A549 (cell line): ENCODE results near the gene TP53RK. TPM values are rescaled to one million over a fixed set of nuclear protein-coding genes. Genes with fewer than 3 reads are reported as not detected.

Experiments
- ATAC-seq, 2 experiments: fragments of 200-7000 bp in 1 of 2; fragments of >200 bp in 1 of 2; cut with Nextera tagmentation in 1 of 2; cut with Tn5 transposase in 1 of 2; 3 replicates each; pipeline versions ENCODE4 v1.8.0 to v1.9.1; 2018 to 2020; ENCODE audit warnings: mild to moderate bottlenecking in 1 of 2, moderate library complexity in 1 of 2
- CTCF ChIA-PET: fragments of 300-600 bp; sonication (Branson Sonifier 250); formaldehyde crosslinking; extraction: SDS; loops from one replicate; lab custom pipeline; 2021; ENCODE audit warnings: antibody characterized with exemption, inconsistent platforms; lab: Yijun Ruan, JAX
- POLR2A ChIA-PET: fragments of 350-600 bp; formaldehyde crosslinking; extraction: SDS; loops from one replicate; lab custom pipeline; 2021; ENCODE audit warnings: antibody characterized with exemption, inconsistent platforms; lab: Yijun Ruan, JAX
- DNase-seq, 2 experiments: peaks; one replicate each; pipeline versions ENCODE4 v3.0.0 to v3.0.0-alpha.2; 2011 to 2016; ENCODE audit warnings: low read depth in 1 of 2, low spot score in 1 of 2
- FAIRE-seq: peaks from 2 replicates; lab custom pipeline; 2011; peaks lifted over from hg19 to GRCh38; lab: Jason Lieb, UNC
- H3K27ac ChIP-seq, 2 experiments: fragments of >200 bp; sonication (Bioruptor Twin); formaldehyde crosslinking; 3 replicates each; pipeline ENCODE4 v1.5.1; 2016 to 2017
- H3K4me1 ChIP-seq: fragments of >200 bp; sonication (Bioruptor Twin); formaldehyde crosslinking; 3 replicates; pipeline ENCODE4 v1.6.1; 2016
- H3K4me2 ChIP-seq: fragments of >200 bp; sonication (Bioruptor Twin); formaldehyde crosslinking; 3 replicates; pipeline ENCODE4 v1.6.1; 2016
- H3K4me3 ChIP-seq: fragments of >200 bp; sonication (Bioruptor Twin); formaldehyde crosslinking; 3 replicates; pipeline ENCODE4 v1.5.1; 2016
- H3K9me3 ChIP-seq: fragments of >200 bp; sonication (Bioruptor Twin); formaldehyde crosslinking; 3 replicates; pipeline ENCODE4 v1.6.1; 2016
- CBX2 ChIP-seq: fragments of 200-600 bp; sonication (generic); IDR thresholded peaks from 2 replicates; pipeline ENCODE4 v1.6.1; 2016; ENCODE audit warnings: low read depth, mild to moderate bottlenecking, borderline replicate concordance
- CEBPB ChIP-seq, 2 experiments: fragments of >200 bp in 1 of 2; sonication (Bioruptor Twin) in 1 of 2; formaldehyde crosslinking in 1 of 2; IDR thresholded peaks; 2 replicates each; pipeline ENCODE4 v1.6.1; 2012 to 2016
- CHD2 ChIP-seq: fragments of 150-350 bp; IDR thresholded peaks from 2 replicates; pipeline ENCODE4 v1.6.1; 2014; ENCODE audit warnings: low read length; ENCODE audit not compliant: partially characterized antibody
- EHF ChIP-seq: fragments of 250-450 bp; sonication (Bioruptor Pico); IDR thresholded peaks from 2 replicates; pipeline ENCODE4 v1.5.0; 2020; ENCODE audit warnings: mild to moderate bottlenecking
- EP300 ChIP-seq, 2 experiments: fragments of >200 bp; sonication (Bioruptor Twin); formaldehyde crosslinking; IDR thresholded peaks; 2 replicates in 1 of 2; 3 replicates in 1 of 2; pipeline ENCODE4 v1.6.1; 2016 to 2017
- GATA3 ChIP-seq: IDR thresholded peaks from 2 replicates; pipeline ENCODE4 v1.6.1; 2012; ENCODE audit warnings: borderline replicate concordance
- HEYL ChIP-seq: fragments of 250-450 bp; sonication (Bioruptor Pico); IDR thresholded peaks from 2 replicates; pipeline ENCODE4 v1.8.0; 2021; ENCODE audit warnings: mild to moderate bottlenecking, moderate library complexity
- KDM1A ChIP-seq: fragments of 200-600 bp; sonication (generic); IDR thresholded peaks from 2 replicates; pipeline ENCODE4 v1.6.1; 2016; ENCODE audit warnings: low read depth, mild to moderate bottlenecking
- MYC ChIP-seq: IDR thresholded peaks from 2 replicates; pipeline ENCODE4 v1.6.1; 2012; ENCODE audit warnings: mild to moderate bottlenecking, inconsistent platforms, low read length, improper control_type of control experiment, borderline replicate concordance
- NPAS2 ChIP-seq: fragments of 250-450 bp; sonication (Bioruptor Pico); IDR thresholded peaks from 2 replicates; pipeline ENCODE4 v1.8.0; 2022; ENCODE audit warnings: mild to moderate bottlenecking, moderate library complexity, borderline replicate concordance
- RAD21 ChIP-seq, 2 experiments: fragments of >200 bp in 1 of 2; sonication (Bioruptor Twin) in 1 of 2; formaldehyde crosslinking in 1 of 2; IDR thresholded peaks in 1 of 2; conservative IDR thresholded peaks in 1 of 2; 2 replicates in 1 of 2; 3 replicates in 1 of 2; pipeline ENCODE4 v1.6.1; 2012 to 2018; ENCODE audit warnings: inconsistent platforms in 1 of 2
- SMC3 ChIP-seq: fragments of >200 bp; sonication (Bioruptor Twin); formaldehyde crosslinking; IDR thresholded peaks from 3 replicates; pipeline ENCODE4 v1.6.1; 2018; ENCODE audit warnings: inconsistent platforms
- SREBF2 ChIP-seq: fragments of 450-650 bp; IDR thresholded peaks from 2 replicates; pipeline ENCODE4 v1.6.1; 2014; ENCODE audit warnings: mild to moderate bottlenecking, moderate library complexity
- TP53 ChIP-seq: fragments of 250-450 bp; sonication (Bioruptor Pico); IDR thresholded peaks from 2 replicates; pipeline ENCODE4 v1.5.0; 2021; ENCODE audit warnings: mild to moderate bottlenecking, moderate library complexity
- ZC3H11A ChIP-seq: fragments of 450-650 bp; IDR thresholded peaks from 2 replicates; pipeline ENCODE4 v1.6.1; 2014; ENCODE audit warnings: antibody characterized with exemption, mild to moderate bottlenecking
- ZSCAN20 ChIP-seq: fragments of 250-450 bp; sonication (Bioruptor Pico); IDR thresholded peaks from 2 replicates; pipeline ENCODE4 v1.8.0; 2022; ENCODE audit warnings: mild to moderate bottlenecking, moderate library complexity
- WGBS: methylation state at CpG from one replicate; pipeline ENCODE4 v1.1.6; 2017; ENCODE audit errors: missing lambda C conversion rate; 5-methylcytosine and 5-hydroxymethylcytosine counted together
- polyA plus RNA-seq, 4 experiments: library from polyadenylated mRNA; depleted of rRNA in 3 of 4; stranded (reverse); fragments of >200 nt; fragmentation: RNase III in 1 of 4; extraction: RNeasy Plus Mini Kit Qiagen cat#74134 plus additional on column Dnase treatment in 1 of 4; gene quantifications; 2 replicates in 3 of 4; 3 replicates in 1 of 4; pipeline ENCODE4 v1.2.3, GENCODE V29; 2011 to 2017
- TF ChIP-seq, protein P1 (sequence below): fragments of >200 bp; sonication (Bioruptor Twin); formaldehyde crosslinking; IDR thresholded peaks from 3 replicates; pipeline ENCODE4 v1.5.1; 2016
- TF ChIP-seq, protein P2 (sequence below): fragments of 200-600 bp; sonication (generic); IDR thresholded peaks from 2 replicates; pipeline ENCODE4 v1.6.1; 2016; ENCODE audit warnings: antibody characterized with exemption, mild to moderate bottlenecking, moderate library complexity
- TF ChIP-seq, protein P3 (sequence below): fragments of 250-450 bp; sonication (Bioruptor Pico); IDR thresholded peaks from 2 replicates; pipeline ENCODE4 v1.5.0; 2020; ENCODE audit warnings: low read depth, mild to moderate bottlenecking, moderate library complexity

Gene TP53RK
- polyA plus RNA-seq, 2 of the 4 experiments (the other 2 are of a cell fraction) = 9.8 to 11.8 TPM

DNA sequence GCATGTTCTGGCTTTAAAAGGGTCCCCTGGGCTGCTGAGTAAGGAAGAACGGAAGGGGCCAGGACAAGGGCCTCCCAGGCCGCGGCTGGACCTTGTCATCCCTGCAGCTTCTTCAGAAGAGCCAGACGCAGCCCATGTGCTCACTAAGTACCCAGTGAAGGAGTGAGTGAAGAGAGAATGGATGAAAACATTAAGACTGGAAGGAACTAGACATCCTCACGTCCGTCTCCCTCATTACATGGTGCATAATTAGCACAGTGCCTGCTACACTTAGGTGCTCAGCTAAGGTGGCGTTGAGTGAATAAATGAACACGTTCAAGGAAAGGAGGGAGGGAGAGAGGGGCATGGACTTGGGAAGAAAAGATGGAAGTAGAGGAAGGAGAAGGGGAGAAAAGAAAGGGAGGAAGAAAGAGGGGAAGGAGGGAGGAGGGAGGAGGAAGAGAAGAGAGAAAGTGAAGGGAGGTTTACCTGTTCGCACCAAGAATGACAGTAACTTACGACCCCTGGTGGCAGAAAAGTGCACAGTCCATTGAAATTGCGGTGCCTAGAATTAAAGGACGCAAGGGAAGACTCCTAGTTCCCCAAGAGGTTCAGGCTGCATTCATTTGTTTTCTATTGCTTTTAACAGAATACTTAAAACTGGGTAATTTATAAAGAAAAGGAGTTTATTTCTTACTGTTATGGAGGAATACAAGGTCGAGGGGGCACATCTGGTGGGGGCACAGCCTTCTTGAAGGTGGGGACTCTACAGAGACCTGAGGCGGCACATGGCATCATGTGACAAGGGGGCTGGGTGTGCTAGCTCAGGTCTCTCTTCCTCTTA lies 8.0 kb downstream of the TP53RK start:
- 55% methylated on average over 14 of the region's 14 CpGs for WGBS
- Histone ChIP-seq H3K4me2 (no peak overlapping the region), H3K27ac (no peak overlapping the region), H3K9me3 (no peaks in the 10 kb centered on the region), H3K4me3 (no peak overlapping the region), H3K4me1 (no peaks in the 10 kb centered on the region)
- ATAC-seq (peak; percentile 73 to 85; a peak in 5 of 6 replicates), FAIRE-seq (no peak), DNase-seq (peak; percentile 57 to 58)
- no peak for TF ChIP-seq KDM1A
- TF ChIP-seq CBX2 = no peak
- peak; percentile 61 to 73 for TF ChIP-seq RAD21 (conservative IDR thresholded peaks at IDR 0.05 in 1 of 2, IDR thresholded peaks at IDR 0.05 in 1 of 2)
- TF ChIP-seq, protein P1, sequence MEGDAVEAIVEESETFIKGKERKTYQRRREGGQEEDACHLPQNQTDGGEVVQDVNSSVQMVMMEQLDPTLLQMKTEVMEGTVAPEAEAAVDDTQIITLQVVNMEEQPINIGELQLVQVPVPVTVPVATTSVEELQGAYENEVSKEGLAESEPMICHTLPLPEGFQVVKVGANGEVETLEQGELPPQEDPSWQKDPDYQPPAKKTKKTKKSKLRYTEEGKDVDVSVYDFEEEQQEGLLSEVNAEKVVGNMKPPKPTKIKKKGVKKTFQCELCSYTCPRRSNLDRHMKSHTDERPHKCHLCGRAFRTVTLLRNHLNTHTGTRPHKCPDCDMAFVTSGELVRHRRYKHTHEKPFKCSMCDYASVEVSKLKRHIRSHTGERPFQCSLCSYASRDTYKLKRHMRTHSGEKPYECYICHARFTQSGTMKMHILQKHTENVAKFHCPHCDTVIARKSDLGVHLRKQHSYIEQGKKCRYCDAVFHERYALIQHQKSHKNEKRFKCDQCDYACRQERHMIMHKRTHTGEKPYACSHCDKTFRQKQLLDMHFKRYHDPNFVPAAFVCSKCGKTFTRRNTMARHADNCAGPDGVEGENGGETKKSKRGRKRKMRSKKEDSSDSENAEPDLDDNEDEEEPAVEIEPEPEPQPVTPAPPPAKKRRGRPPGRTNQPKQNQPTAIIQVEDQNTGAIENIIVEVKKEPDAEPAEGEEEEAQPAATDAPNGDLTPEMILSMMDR = peak; percentile 78
- TF ChIP-seq SMC3 = peak; percentile 77
- no peak for TF ChIP-seq ZSCAN20 (CRISPR knock-in tag)
- no peak for TF ChIP-seq GATA3
- TF ChIP-seq CHD2 = no peak
- no peak for TF ChIP-seq MYC
- TF ChIP-seq ZC3H11A = no peak
- TF ChIP-seq, protein P2, sequence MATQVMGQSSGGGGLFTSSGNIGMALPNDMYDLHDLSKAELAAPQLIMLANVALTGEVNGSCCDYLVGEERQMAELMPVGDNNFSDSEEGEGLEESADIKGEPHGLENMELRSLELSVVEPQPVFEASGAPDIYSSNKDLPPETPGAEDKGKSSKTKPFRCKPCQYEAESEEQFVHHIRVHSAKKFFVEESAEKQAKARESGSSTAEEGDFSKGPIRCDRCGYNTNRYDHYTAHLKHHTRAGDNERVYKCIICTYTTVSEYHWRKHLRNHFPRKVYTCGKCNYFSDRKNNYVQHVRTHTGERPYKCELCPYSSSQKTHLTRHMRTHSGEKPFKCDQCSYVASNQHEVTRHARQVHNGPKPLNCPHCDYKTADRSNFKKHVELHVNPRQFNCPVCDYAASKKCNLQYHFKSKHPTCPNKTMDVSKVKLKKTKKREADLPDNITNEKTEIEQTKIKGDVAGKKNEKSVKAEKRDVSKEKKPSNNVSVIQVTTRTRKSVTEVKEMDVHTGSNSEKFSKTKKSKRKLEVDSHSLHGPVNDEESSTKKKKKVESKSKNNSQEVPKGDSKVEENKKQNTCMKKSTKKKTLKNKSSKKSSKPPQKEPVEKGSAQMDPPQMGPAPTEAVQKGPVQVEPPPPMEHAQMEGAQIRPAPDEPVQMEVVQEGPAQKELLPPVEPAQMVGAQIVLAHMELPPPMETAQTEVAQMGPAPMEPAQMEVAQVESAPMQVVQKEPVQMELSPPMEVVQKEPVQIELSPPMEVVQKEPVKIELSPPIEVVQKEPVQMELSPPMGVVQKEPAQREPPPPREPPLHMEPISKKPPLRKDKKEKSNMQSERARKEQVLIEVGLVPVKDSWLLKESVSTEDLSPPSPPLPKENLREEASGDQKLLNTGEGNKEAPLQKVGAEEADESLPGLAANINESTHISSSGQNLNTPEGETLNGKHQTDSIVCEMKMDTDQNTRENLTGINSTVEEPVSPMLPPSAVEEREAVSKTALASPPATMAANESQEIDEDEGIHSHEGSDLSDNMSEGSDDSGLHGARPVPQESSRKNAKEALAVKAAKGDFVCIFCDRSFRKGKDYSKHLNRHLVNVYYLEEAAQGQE = no peak
- POLR2A ChIA-PET = interaction anchor here (0.5 to 0.7 kb wide), 2 partner anchors 120 to 123 kb away, joined by 3 read pairs; no protein-coding TSS in a partner anchor
- CTCF ChIA-PET = interaction anchor here (0.6 to 9.7 kb wide), 35 partner anchors 9 to 1146 kb away, joined by 3 to 113 read pairs (median 4); partner anchors contain the start of genes OCSTAMP and ZNF334

DNA sequence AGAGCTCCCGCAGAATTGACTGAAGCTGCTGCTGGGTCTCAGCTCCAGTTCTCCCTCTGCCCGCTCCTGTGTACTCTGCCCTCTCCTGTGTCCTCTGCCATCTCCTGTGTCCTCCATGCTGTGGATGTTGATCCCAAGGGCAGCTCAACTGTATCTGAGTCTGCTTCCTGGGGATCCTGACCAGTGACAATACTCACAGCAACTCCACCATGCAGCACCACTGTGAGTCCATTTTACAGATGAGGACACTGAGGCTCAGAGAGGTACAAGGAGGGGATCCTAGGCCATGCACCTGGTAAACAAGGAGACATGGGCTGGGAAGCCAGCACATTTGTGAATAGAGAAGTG lies 8.6 kb downstream of the TP53RK start:
- DNase-seq = no peak
- no peak for FAIRE-seq
- 88% methylated on average over 2 of the region's 2 CpGs for WGBS
- ChIA-PET CTCF (interaction anchor here (0.6 to 9.7 kb wide), 32 partner anchors 8 to 1425 kb away, joined by 3 to 113 read pairs (median 4); partner anchors contain the start of genes OCSTAMP and ZNF334), POLR2A (interaction anchor here (0.5 to 0.7 kb wide), 2 partner anchors 119 to 123 kb away, joined by 3 read pairs; no protein-coding TSS in a partner anchor)
- no peaks in the 10 kb centered on the region for H3K9me3 ChIP-seq
- no peak overlapping the region for H3K4me3 ChIP-seq
- ATAC-seq = no peak
- H3K4me1 ChIP-seq = no peaks in the 10 kb centered on the region
- TF ChIP-seq SREBF2 (no peak), CEBPB (IDR thresholded peaks at IDR 0.05) (no peak), EP300 (IDR thresholded peaks at IDR 0.05) (no peak), NPAS2 (CRISPR knock-in tag) (no peak), CBX2 (no peak), TP53 (CRISPR knock-in tag) (no peak), EHF (CRISPR knock-in tag) (no peak), HEYL (CRISPR knock-in tag) (no peak)
- TF ChIP-seq, protein P2 = no peak
- TF ChIP-seq, protein P1 = no peak
- TF ChIP-seq, protein P3, sequence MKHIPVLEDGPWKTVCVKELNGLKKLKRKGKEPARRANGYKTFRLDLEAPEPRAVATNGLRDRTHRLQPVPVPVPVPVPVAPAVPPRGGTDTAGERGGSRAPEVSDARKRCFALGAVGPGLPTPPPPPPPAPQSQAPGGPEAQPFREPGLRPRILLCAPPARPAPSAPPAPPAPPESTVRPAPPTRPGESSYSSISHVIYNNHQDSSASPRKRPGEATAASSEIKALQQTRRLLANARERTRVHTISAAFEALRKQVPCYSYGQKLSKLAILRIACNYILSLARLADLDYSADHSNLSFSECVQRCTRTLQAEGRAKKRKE (CRISPR knock-in tag) = no peak
- H3K4me2 ChIP-seq = no peak overlapping the region
- H3K27ac ChIP-seq = no peak overlapping the region
